ENCODE data around the gene ZFYVE16.
"Not testable (repeated sequence)": the region's sequence is repeated elsewhere in the genome, so short reads cannot be mapped to it uniquely, and the experiment has no call there.

- TF ChIP-seq, protein P1, sequence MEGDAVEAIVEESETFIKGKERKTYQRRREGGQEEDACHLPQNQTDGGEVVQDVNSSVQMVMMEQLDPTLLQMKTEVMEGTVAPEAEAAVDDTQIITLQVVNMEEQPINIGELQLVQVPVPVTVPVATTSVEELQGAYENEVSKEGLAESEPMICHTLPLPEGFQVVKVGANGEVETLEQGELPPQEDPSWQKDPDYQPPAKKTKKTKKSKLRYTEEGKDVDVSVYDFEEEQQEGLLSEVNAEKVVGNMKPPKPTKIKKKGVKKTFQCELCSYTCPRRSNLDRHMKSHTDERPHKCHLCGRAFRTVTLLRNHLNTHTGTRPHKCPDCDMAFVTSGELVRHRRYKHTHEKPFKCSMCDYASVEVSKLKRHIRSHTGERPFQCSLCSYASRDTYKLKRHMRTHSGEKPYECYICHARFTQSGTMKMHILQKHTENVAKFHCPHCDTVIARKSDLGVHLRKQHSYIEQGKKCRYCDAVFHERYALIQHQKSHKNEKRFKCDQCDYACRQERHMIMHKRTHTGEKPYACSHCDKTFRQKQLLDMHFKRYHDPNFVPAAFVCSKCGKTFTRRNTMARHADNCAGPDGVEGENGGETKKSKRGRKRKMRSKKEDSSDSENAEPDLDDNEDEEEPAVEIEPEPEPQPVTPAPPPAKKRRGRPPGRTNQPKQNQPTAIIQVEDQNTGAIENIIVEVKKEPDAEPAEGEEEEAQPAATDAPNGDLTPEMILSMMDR (IDR thresholded peaks at IDR 0.05) = not testable (repeated sequence)
- TF ChIP-seq ZFX (IDR thresholded peaks at IDR 0.05; ENCODE audit: borderline replicate concordance) = not testable (repeated sequence)
Observed at GRCh38 chr5:80391267-80391666, 16.6 kb upstream of the ZFYVE16 start.

Data from 22Rv1 (cell line).